Vagina (tissue), 2 donors: ENCODE measurements around the gene TJP2.

Source experiments
- CTCF ChIP-seq, 3 experiments: fragments of 450-650 bp in 2 of 3; fragments of 200-600 bp in 1 of 3; sonication (generic) in 1 of 3; IDR thresholded peaks; one replicate each; pipeline ENCODE4 v1.5.1; 2017 to 2019; ENCODE audit warnings: antibody characterized with exemption in 3 of 3, mild to moderate bottlenecking in 2 of 3, moderate library complexity in 2 of 3
- POLR2A ChIP-seq, 2 donors: fragments of 450-650 bp; IDR thresholded peaks; one replicate each; pipeline ENCODE4 v1.6.1; 2017; ENCODE audit warnings: antibody characterized with exemption in 2 of 2, mild to moderate bottlenecking in 2 of 2, moderate library complexity in 2 of 2

- no peak for TF ChIP-seq CTCF (IDR thresholded peaks at IDR 0.05)
- no peak for TF ChIP-seq POLR2A (IDR thresholded peaks at IDR 0.05)
Observed at GRCh38 chr9:69246629-69247028, 72.6 kb downstream of the TJP2 start.
